GM18867 (cell line): ENCODE data around the gene USP17L21.
"Not testable (repeated sequence)": the region's sequence is repeated elsewhere in the genome, so short reads cannot be mapped to it uniquely, and the experiment has no call there.

Source experiments
- ATAC-seq: cut with Tn5 transposase; IDR thresholded peaks from one replicate; pipeline ENCODE4 v1.9.1; 2021; ENCODE audit warnings: mild to moderate bottlenecking, moderate library complexity; ENCODE audit not compliant: unreplicated experiment

The USP17L21 gene

GRCh38 chr4:9262572-9262971 is at the start of gene USP17L21:
Gene USP17L21 (plus strand): TSS chr4:9262872. CDS start chr4:9262872, 0 bp downstream.
- ATAC-seq, result not testable (repeated sequence)

- ATAC-seq, result not testable (repeated sequence)
Measured at GRCh38 chr4:9214701-9215100, 48.0 kb upstream of the USP17L21 start.

- not testable (repeated sequence) for ATAC-seq
Measured at GRCh38 chr4:9215105-9215504, 47.6 kb upstream of the USP17L21 start, which contains the start of gene USP17L11. Gene USP17L11 (plus strand): TSS chr4:9215405. CDS start chr4:9215405, 0 bp downstream.

GRCh38 chr4:9219852-9220251 is 42.8 kb upstream of the USP17L21 start, which contains the start of gene USP17L12:
Gene USP17L12 (plus strand): TSS chr4:9220152. CDS start chr4:9220152, 0 bp downstream.
- ATAC-seq, result not testable (repeated sequence)

- not testable (repeated sequence) for ATAC-seq
Measured at GRCh38 chr4:9224596-9224995, 38.1 kb upstream of the USP17L21 start, which contains the start of gene USP17L13. Gene USP17L13 (plus strand): TSS chr4:9224896. CDS start chr4:9224896, 0 bp downstream.

- ATAC-seq, result not testable (repeated sequence)
Measured at GRCh38 chr4:9230249-9230648, 32.4 kb upstream of the USP17L21 start.

- ATAC-seq, result not testable (repeated sequence)
Measured at GRCh38 chr4:9234085-9234484, 28.6 kb upstream of the USP17L21 start, which contains the start of gene USP17L15. Gene USP17L15 (plus strand): TSS chr4:9234385. CDS start chr4:9234385, 0 bp downstream.

GRCh38 chr4:9238461-9238860 is 24.2 kb upstream of the USP17L21 start:
- not testable (repeated sequence) for ATAC-seq

GRCh38 chr4:9243579-9243978 is 19.1 kb upstream of the USP17L21 start, which contains the start of gene USP17L17:
Gene USP17L17 (plus strand): TSS chr4:9243879. CDS start chr4:9243879, 0 bp downstream.
- ATAC-seq, result not testable (repeated sequence)

- ATAC-seq, result not testable (repeated sequence)
Measured at GRCh38 chr4:9247953-9248680, 14.6 kb upstream of the USP17L21 start, which contains the start of gene USP17L18. Gene USP17L18 (plus strand): TSS chr4:9248630. CDS start chr4:9248630, 0 bp downstream.

- not testable (repeated sequence) for ATAC-seq
Measured at GRCh38 chr4:9253078-9253477, 9.6 kb upstream of the USP17L21 start, which contains the start of gene USP17L19. Gene USP17L19 (plus strand): TSS chr4:9253378. CDS start chr4:9253378, 0 bp downstream.

- not testable (repeated sequence) for ATAC-seq
Measured at GRCh38 chr4:9257824-9258223, 4.8 kb upstream of the USP17L21 start, which contains the start of gene USP17L20. Gene USP17L20 (plus strand): TSS chr4:9258124. CDS start chr4:9258124, 0 bp downstream.

GRCh38 chr4:9267319-9267718 is 4.6 kb downstream of the USP17L21 start, which contains the start of gene USP17L22:
Gene USP17L22 (plus strand): TSS chr4:9267619. CDS start chr4:9267619, 0 bp downstream.
- ATAC-seq, result not testable (repeated sequence)

- not testable (repeated sequence) for ATAC-seq
Measured at GRCh38 chr4:9271719-9272118, 9.0 kb downstream of the USP17L21 start.
